HL-60 (cell line): ENCODE data around the gene HOXD4.

ENCODE experiments used
- CTCF ChIP-seq: IDR thresholded peaks from one replicate; pipeline ENCODE4 v1.5.1; 2011; ENCODE audit warnings: low read length, control low read depth, inconsistent platforms; ENCODE audit not compliant: insufficient read depth
- GABPA ChIP-seq: IDR thresholded peaks from 2 replicates; pipeline ENCODE4 v1.6.1; 2012; ENCODE audit warnings: low read depth
- POLR2AphosphoS5 ChIP-seq: IDR thresholded peaks from 2 replicates; pipeline ENCODE4 v1.6.1; 2012; ENCODE audit warnings: low read depth
- REST ChIP-seq: IDR thresholded peaks from 2 replicates; pipeline ENCODE4 v1.6.1; 2012; ENCODE audit warnings: low read depth; ENCODE audit not compliant: insufficient replicate concordance

- TF ChIP-seq CTCF (no peak), GABPA (no peak), POLR2AphosphoS5 (no peak), REST (no peak)
Observed at GRCh38 chr2:176125772-176126054, 25.6 kb upstream of the HOXD4 start.
